HG03354 (cell line): Measurements from ENCODE around the gene MAL.
"Not testable (repeated sequence)": the region's sequence is repeated elsewhere in the genome, so short reads cannot be mapped to it uniquely, and the experiment has no call there.

Source experiments
- ATAC-seq: cut with Tn5 transposase; IDR thresholded peaks from one replicate; pipeline ENCODE4 v1.9.1; 2021; ENCODE audit warnings: mild to moderate bottlenecking; ENCODE audit not compliant: unreplicated experiment, poor library complexity, severe bottlenecking

Gene MAL

GRCh38 chr2:95076705-95077529 lies 51.4 kb downstream of the MAL start:
- peak; percentile 90 for ATAC-seq

GRCh38 chr2:95077530-95077825 lies 52.0 kb downstream of the MAL start:
- ATAC-seq = no peak

- ATAC-seq = no peak
These were observed 52.5 kb downstream of the MAL start for GRCh38 chr2:95077861-95078603.

DNA sequence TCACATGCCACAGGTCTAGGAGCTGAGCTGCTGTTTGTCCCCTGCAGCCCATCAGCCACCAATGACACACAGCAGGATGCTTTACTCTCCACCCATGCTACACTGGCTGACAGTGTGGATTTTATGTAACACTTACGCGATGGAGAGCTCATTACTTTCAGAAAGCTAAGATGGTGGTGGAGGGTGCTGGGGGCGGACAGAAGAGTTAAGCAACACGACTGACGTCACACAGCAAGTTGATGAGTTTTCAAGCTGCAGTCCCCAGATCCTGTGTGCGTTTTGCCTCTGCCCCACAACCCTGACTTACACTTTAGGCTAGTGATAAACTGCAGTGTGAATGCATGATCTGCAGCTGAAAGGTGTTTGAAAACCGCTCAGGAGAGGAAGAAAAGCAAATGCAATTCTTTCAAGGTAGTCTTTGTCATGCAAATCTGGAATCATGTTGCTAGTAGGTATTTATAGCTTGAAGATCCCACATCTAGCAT lies 53.7 kb downstream of the MAL start:
- ATAC-seq = no peak

GRCh38 chr2:95082477-95082876 lies 57.0 kb downstream of the MAL start:
- no peak for ATAC-seq

DNA sequence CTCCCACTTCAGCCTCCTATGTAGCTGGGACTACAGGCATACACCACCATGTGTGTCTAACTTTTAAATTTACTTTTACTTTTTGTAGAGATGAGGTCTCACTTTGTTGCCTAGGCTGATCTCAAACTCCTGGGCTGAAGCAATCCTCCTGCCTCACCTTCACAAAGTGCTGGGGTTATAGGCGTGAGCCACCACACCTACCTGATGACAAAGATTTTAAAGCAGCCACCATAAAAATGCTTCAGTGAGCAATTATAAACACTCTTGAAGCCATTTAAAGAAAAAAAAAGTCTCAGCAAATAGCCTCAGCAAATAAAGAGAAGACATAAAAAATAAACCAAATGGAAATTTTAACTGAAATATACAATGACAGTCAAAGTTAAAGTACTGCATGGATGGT lies 60.5 kb downstream of the MAL start:
- ATAC-seq = no peak

DNA sequence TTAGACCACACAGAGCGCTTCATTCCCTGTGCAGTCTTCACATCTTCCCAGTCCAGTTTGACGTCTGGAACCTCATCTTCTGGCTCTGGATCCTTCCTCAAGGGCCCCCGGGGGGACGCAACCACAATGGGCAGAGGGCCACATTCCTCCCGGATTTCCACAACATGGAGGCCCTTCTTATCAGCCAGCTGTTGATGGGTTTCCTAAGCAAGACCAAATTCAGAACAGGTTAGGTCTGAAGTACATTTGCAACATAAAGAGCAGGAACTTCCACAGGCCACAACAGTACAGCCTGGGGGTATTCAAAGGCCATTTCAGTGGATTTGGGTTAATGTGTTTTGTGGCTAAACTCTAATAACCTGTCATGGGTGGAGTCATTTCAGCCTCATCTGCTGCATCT lies 61.9 kb downstream of the MAL start:
- ATAC-seq = no peak

DNA sequence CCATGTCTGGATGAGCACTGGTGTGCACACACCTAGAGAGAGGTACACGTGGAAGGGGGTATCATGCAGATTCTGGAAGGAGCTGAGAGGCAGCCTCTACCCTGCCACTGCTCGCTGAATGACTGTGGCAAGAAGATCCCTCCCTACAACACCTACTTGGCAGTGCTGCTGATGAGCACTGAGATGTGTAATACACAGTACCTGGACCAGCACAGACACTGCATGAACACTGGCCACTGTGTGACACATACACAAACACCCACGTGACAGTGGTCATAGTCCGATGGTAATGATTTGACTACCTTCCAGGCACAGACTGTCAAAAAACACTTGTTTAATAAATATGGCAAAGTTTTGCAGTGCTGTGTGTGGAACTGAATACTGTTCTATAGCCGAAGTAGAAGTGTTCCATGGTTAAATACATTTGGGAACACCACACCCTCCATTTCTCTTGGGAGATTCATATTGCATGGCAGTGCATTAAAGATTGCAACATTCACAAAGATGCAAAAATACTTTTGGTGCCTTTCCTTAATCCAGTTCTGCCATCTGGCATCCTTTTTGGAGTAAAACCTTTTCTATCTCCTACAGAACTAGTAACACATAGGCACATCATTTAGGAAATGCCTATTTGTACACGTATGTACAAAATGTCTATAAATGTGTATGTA lies 66.5 kb downstream of the MAL start:
- no peak for ATAC-seq

DNA sequence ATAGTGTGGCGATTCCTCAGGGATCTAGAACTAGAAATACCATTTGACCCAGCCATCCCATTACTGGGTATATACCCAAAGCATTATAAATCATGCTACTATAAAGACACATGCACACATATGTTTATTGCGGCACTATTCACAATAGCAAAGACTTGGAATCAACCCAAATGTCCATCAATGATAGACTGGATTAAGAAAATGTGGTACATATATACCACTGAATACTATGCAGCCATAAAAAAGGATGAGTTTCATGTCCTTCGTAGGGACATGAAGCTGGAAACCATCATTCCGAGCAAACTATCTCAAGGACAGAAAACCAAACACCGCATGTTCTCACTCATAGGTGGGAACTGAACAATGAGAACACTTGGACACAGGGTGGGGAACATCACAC lies 72.8 kb downstream of the MAL start:
- not testable (repeated sequence) for ATAC-seq

- no peak for ATAC-seq
These were observed 74.4 kb downstream of the MAL start for GRCh38 chr2:95099910-95100309.
